Esophagus (tissue), 2 donors: ENCODE results near the gene LATS2. TPM values are rescaled to one million over a fixed set of nuclear protein-coding genes. Genes with fewer than 3 reads are reported as not detected.
"Not testable (repeated sequence)": the region's sequence is repeated elsewhere in the genome, so short reads cannot be mapped to it uniquely, and the experiment has no call there.

Experiments used
- H3K27ac ChIP-seq, 2 donors: one replicate each; pipeline ENCODE4 v1.5.1; 2013; ENCODE audit warnings: low read depth in 2 of 2, mild to moderate bottlenecking in 2 of 2, inconsistent platforms in 1 of 2, low read length in 1 of 2, moderate library complexity in 1 of 2
- H3K27me3 ChIP-seq, 2 donors: one replicate each; pipeline ENCODE4 v1.6.1; 2013; ENCODE audit warnings: low read length in 2 of 2, control low read depth in 1 of 2, mild to moderate bottlenecking in 1 of 2; ENCODE audit not compliant: insufficient read depth in 2 of 2, control insufficient read depth in 1 of 2
- H3K36me3 ChIP-seq, 2 donors: one replicate each; pipeline ENCODE4 v1.6.1; 2013; ENCODE audit warnings: low read length in 1 of 2; ENCODE audit not compliant: control insufficient read depth in 2 of 2, insufficient read depth in 2 of 2
- H3K4me1 ChIP-seq, 2 donors: one replicate each; pipeline ENCODE4 v1.6.1; 2013; ENCODE audit warnings: low read length in 1 of 2; ENCODE audit not compliant: control insufficient read depth in 2 of 2, insufficient read depth in 2 of 2
- H3K4me3 ChIP-seq, 2 donors: one replicate each; pipeline ENCODE4 v1.5.1; 2013; ENCODE audit warnings: low read length in 2 of 2, mild to moderate bottlenecking in 2 of 2, low read depth in 1 of 2, moderate library complexity in 1 of 2
- H3K9me3 ChIP-seq, 2 donors: one replicate each; pipeline ENCODE4 v1.6.1; 2013; ENCODE audit warnings: mild to moderate bottlenecking in 2 of 2, low read depth in 1 of 2, low read length in 1 of 2, moderate library complexity in 1 of 2; ENCODE audit not compliant: control insufficient read depth in 2 of 2, insufficient read depth in 1 of 2
- WGBS, 2 donors: extraction: QIAGEN DNeasy Blood & Tissue Kit; methylation state at CpG; one replicate each; pipeline ENCODE4 v1.1.7; 2013; 5-methylcytosine and 5-hydroxymethylcytosine counted together
- polyA plus RNA-seq, 2 donors: library from polyadenylated mRNA; stranded (reverse); fragments of 200-250 nt; gene quantifications; one replicate each; pipeline ENCODE4 v1.2.3, GENCODE V29; 2013
- donor health status: healthy with polysubstance abuse.
- donor health status: Bipolar disorder and iron deficiency.

The LATS2 gene
- polyA plus RNA-seq, 2 donors, result 5.1 to 5.2 TPM

DNA sequence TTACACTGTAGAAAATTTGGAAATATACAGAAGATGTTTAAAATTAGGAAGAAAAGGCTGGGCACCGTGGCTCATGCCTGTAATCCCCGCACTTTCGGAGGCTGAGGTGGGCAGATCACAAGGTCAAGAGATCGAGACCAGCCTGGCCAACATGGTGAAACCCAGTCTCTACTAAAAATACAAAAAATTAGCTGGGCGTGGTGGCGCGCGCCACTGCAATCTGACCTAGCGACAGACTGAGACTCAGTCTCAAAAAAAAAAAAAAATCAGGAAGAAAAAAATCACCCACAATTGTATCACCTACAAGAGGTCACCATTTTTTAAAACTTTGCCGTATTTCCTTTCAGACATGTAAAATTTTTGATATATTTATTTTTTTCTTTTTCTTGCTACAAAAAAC, 120.9 kb downstream of the LATS2 start:
- WGBS, 2 donors, result 85 to 94% methylated on average over 10 of the region's 10 CpGs
- H3K27ac ChIP-seq, result not testable (repeated sequence)

GRCh38 chr13:20940083-20940482, 121.3 kb downstream of the LATS2 start:
- Histone ChIP-seq H3K9me3 (no peaks in the 10 kb centered on the region), H3K36me3 (no peaks in the 10 kb centered on the region), H3K4me3 (no peak overlapping the region), H3K27me3 (no peaks in the 10 kb centered on the region), H3K27ac (no peak overlapping the region), H3K4me1 (no peaks in the 10 kb centered on the region)
- WGBS, 2 donors, result 55 to 70% methylated on average over 3 of the region's 3 CpGs

More for the DNA sequence above, 120.9 kb downstream of the LATS2 start:
- not testable (repeated sequence) for H3K4me1 ChIP-seq, H3K27me3 ChIP-seq, H3K9me3 ChIP-seq, H3K36me3 ChIP-seq, H3K4me3 ChIP-seq

DNA sequence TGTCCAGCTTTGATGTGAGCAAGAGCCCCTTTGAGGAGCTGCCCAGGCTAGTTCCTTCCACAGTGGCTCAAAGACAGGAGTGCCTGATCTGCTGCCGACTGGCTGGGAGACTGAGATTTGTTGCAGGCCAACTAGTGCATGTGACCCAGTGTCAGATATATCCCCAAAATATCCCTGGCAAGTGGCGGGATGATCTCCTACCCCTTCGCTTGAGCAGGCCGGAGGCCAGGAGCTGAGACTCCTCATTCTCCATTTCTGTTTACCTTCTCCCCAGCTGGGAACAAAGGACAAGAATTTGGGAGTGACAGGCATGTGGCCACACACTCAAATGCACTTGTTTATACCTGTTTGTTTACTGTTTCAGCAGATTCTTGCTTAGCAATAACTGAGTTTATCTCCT, 121.7 kb downstream of the LATS2 start:
- WGBS, 2 donors, result 39 to 41% methylated on average over 4 of the region's 4 CpGs
- H3K4me1 ChIP-seq, result no peaks in the 10 kb centered on the region
- H3K36me3 ChIP-seq, result no peaks in the 10 kb centered on the region
- H3K4me3 ChIP-seq, result no peak overlapping the region
- H3K9me3 ChIP-seq, result no peaks in the 10 kb centered on the region
- H3K27ac ChIP-seq, result no peak overlapping the region
- no peaks in the 10 kb centered on the region for H3K27me3 ChIP-seq

DNA sequence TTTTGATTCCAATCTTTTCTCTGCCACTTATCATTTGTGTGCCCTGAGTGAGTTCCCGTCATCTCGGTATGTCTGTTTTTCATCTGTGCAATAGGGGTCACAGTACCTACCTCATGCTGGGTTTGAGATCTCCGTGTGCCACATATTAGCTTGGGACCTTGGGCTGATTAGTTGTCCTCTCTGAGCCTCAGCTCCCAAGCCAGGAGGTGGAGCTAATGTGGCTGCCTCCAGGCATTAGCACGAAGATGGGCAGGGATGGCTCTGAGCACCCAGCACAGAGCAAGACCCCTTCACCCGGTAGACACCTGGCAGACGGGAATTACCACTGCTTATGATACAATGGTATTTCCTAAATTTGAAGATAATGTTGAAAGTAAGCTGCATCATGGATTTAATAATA, 123.1 kb downstream of the LATS2 start:
- Histone ChIP-seq H3K27me3 (no peaks in the 10 kb centered on the region), H3K9me3 (no peaks in the 10 kb centered on the region), H3K4me3 (no peak overlapping the region), H3K36me3 (no peaks in the 10 kb centered on the region), H3K4me1 (no peaks in the 10 kb centered on the region), H3K27ac (no peak overlapping the region)
- 79 to 85% methylated on average over 6 of the region's 6 CpGs for WGBS, 2 donors

GRCh38 chr13:20927596-20928257, 133.7 kb downstream of the LATS2 start:
- WGBS, 2 donors, result 66 to 69% methylated on average over 4 of the region's 4 CpGs
- no peak overlapping the region for H3K27ac ChIP-seq
- H3K9me3 ChIP-seq, result no peaks in the 10 kb centered on the region
- no peaks in the 10 kb centered on the region for H3K27me3 ChIP-seq
- H3K4me1 ChIP-seq, result no peaks in the 10 kb centered on the region
- no peaks in the 10 kb centered on the region for H3K36me3 ChIP-seq
- no peak overlapping the region for H3K4me3 ChIP-seq

GRCh38 chr13:20925395-20925790, 136.0 kb downstream of the LATS2 start:
- not testable (repeated sequence) for H3K27me3 ChIP-seq, H3K27ac ChIP-seq

GRCh38 chr13:20924758-20925394, 136.5 kb downstream of the LATS2 start:
- 32% methylated on average over 3 of the region's 3 CpGs for WGBS, 2 donors
- Histone ChIP-seq H3K4me3 (no peak overlapping the region), H3K27ac (no peak overlapping the region), H3K9me3 (no peaks in the 10 kb centered on the region), H3K27me3 (no peaks in the 10 kb centered on the region), H3K4me1 (no peaks in the 10 kb centered on the region), H3K36me3 (no peaks in the 10 kb centered on the region)

More at GRCh38 chr13:20925395-20925790, 136.0 kb downstream of the LATS2 start:
- H3K4me3 ChIP-seq, H3K36me3 ChIP-seq, H3K4me1 ChIP-seq, H3K9me3 ChIP-seq: not testable (repeated sequence)
- 68 to 76% methylated on average over 13 of the region's 13 CpGs for WGBS, 2 donors

GRCh38 chr13:20923272-20923671, 138.1 kb downstream of the LATS2 start:
- WGBS, 2 donors, result 80 to 85% methylated on average over 4 of the region's 4 CpGs
- H3K9me3 ChIP-seq, result no peaks in the 10 kb centered on the region
- no peaks in the 10 kb centered on the region for H3K36me3 ChIP-seq
- H3K27me3 ChIP-seq, result no peaks in the 10 kb centered on the region
- H3K4me1 ChIP-seq, result no peaks in the 10 kb centered on the region
- H3K4me3 ChIP-seq, result no peak overlapping the region
- no peak overlapping the region for H3K27ac ChIP-seq
